GM12873 (cell line): ENCODE data around the gene PCBP3.

Source experiments
- TF ChIP-seq, protein P1 (sequence below): IDR thresholded peaks from 2 replicates; pipeline ENCODE4 v1.5.1; 2012; ENCODE audit warnings: low read depth, mild to moderate bottlenecking, moderate library complexity, low read length, control low read depth; ENCODE audit not compliant: insufficient read depth; ENCODE audit errors: missing control alignments

The PCBP3 gene

DNA sequence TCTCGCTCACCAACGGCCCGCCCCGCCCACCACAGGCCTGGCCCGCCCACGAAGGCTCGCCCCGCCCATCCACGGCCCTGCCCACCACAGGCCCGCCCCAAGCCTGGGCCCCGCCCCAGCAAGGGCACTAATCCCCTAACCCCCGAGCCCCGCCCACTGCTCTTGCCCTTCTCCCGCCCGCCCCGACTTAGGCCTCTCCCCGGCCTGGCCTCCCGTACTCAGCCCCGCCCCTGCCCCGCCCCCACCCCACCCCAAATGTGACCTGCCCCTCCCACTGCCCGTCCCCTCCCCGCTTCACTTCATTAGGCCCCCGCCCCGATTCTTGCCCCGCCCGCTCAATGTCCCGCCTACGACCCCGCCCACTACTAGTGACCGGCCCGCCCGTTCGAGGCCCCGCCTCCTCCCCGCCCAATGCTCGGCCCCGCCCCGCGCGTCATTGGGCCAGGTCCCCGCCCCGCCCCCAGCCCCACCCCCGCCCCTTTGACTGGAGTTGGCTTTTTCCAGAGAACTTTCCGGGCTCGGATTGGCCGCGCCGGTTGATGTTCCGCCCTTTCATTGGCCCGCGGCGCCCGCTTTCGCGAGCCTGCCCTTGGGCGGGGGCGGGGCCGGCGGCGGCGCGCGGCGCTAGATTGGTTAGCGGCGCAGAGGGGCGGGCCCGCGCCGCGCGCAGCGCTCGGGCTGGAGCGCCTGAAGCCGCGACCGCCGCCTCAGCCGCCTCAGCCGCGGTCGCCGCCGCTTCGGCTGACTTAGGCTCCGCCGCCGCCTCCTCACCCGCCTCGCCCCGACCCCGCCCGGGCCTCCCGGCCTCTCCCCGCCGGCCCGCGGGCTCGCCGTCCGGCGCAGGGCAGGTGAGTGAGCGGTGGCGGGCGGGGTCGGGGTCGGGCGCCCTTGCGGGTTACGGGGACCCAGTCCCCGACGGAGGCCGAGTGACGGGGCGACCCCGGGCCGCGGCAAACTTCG is at the start of gene PCBP3:
PCBP3 (plus strand) TSS at position 705 of the 960 bp plus-strand sequence. CDS start 206,361 bp downstream, outside the sequence.
- TF ChIP-seq, protein P1, sequence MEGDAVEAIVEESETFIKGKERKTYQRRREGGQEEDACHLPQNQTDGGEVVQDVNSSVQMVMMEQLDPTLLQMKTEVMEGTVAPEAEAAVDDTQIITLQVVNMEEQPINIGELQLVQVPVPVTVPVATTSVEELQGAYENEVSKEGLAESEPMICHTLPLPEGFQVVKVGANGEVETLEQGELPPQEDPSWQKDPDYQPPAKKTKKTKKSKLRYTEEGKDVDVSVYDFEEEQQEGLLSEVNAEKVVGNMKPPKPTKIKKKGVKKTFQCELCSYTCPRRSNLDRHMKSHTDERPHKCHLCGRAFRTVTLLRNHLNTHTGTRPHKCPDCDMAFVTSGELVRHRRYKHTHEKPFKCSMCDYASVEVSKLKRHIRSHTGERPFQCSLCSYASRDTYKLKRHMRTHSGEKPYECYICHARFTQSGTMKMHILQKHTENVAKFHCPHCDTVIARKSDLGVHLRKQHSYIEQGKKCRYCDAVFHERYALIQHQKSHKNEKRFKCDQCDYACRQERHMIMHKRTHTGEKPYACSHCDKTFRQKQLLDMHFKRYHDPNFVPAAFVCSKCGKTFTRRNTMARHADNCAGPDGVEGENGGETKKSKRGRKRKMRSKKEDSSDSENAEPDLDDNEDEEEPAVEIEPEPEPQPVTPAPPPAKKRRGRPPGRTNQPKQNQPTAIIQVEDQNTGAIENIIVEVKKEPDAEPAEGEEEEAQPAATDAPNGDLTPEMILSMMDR, result no peak

DNA sequence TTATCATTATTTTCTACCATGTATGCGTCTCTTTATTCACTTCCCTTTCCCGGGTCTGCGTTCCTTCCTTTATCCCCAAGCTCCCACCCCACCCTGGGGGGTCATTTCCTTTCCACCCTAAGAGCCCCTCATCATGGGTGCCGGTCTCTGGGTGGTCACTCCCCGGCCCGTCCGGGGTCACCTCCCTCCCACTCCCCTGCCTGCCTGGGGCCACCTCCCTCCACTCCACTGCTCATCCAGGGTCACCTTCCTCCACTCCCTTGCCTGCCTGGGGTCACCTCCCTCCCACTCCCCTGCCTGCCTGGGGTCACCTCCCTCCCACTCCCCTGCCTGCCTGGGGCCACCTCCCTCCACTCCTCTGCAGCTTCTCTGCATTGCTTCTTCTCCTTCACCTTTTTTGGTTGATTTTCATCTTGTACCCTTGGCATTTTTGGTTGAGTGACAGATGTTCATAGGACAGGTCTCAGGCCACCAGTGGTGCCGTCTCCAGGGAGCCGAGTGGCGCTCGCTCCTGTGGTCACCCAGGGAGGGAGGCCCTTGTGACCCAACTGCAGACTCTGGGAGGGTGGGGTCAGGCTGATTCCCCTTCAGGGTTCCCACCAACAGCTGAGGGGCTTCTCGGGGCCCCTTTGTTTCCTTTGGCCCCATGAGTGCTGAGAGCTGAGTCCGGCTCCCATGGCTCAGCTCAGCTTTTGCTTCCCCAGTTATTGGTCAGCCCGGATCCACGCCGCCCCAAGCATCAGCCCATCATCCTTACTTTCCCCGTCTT is 48.6 kb upstream of the PCBP3 start:
- TF ChIP-seq, protein P1, result no peak

DNA sequence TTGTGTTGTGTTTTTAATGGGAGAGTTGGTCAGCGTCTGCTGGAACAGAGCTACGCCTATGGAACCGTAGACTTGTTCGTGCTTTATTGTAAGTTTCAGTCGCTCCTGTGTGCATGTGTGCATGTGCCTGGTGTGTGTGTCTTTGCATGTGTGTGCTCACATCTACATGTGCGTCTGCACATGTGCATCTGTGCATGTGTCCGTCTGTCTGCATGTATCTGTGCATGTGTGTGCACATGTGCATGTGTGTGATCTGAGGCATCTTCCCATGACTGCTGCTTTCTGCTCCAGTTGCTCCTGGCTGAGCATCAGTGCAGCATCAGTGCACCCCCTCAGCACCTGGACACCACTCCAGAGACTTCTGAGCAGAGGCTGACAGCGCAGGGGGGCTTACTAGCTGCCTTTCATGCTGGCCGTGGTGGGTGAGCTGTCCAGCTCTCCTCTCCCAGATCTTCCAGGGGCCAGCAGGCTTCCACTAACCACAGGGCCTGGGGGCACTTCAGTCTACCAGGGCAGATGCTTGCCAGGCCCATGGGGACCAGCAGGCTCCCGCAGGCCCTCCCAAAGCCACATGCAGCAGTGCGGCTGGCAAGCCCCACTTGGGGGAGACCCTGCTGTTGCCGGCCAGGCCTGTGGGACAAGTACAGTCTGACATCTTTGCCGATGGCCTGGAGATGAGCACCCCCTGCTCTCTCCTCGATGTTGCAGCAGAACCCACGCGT is 47.8 kb upstream of the PCBP3 start:
- TF ChIP-seq, protein P1, result no peak

DNA sequence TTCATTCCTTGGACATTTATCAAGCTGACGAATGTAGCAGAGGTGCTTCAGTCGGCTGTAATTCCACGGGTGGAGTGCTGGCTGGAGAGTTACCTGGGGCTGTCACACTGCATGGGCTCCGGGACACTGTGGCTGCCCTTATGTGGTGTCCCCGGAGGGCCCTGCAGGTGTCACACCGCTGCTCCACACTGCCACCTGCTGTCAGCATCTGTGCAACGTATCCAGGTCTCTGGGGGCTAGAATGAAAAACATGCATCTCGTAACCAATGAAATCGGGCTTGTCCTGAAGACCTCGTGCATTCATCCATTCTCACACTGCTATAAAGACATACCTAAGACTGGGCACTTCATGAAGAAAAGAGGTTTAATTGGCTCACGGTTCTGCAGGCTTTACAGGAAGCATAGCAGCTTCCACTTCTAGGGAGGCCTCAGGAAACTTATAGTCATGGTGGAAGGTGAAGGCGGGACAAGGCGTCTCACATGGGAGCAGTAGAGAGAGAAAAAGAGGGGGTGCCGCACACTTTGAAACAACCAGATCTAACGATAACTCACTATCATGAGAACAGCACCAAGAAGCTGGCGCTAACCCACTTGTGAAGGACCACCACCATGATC is 46.7 kb upstream of the PCBP3 start:
- TF ChIP-seq, protein P1, result peak; percentile 94

DNA sequence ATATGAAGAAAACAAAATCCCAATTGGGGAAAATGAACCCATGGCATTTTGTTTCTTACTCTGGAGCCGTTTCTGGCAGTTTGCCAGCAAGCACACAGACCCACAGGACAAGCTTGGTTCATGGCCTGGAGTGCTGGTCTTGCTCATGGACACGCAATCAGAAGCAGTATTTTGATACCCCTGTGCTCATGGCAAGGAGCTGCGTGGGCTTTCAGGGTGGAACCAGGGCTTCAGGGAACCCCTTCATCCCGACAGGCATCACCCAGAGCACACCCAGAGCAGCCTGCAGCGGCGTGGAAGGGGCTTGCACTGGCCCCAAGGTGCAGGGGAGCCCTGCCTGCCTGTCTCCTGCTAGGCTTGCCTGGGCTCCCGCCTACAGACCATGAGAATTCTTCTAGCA is 45.4 kb upstream of the PCBP3 start:
- TF ChIP-seq, protein P1, result no peak

DNA sequence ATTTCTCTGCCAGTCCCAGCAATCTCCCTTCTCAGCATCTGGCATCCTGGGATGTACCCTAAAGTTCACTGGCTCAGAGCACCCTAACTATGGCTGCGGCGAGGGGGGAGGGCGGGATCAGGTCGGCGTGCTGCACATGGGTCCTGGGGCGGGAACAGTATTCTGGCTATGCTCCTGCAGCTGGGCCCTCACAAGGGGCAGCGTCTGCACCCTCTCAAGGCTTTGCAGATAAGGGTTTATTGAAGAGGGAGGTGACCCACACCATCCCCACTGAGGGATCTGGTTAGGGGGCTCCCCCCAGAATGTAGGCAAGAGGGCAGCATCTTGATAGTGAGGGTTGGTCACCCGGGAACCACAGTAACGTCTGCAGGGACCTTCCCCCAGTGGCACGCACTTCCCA is 44.9 kb upstream of the PCBP3 start:
- TF ChIP-seq, protein P1, result no peak
